ENCODE results near the gene AMOTL2.

AMOTL2 gene

GRCh38 chr3:134378818-134379217 is 4.6 kb upstream of the AMOTL2 start:
- no peak for DNase-seq (ENCODE audit: low read depth in 2 of 2)

GRCh38 chr3:134378384-134378783 is 4.1 kb upstream of the AMOTL2 start:
- DNase-seq (ENCODE audit: low read depth in 2 of 2) = no peak

GRCh38 chr3:134377896-134378295 is 3.6 kb upstream of the AMOTL2 start:
- DNase-seq (ENCODE audit: low read depth in 2 of 2) = no peak

- DNase-seq (ENCODE audit: low read depth in 2 of 2) = no peak
Observed at GRCh38 chr3:134376786-134377426, 2.7 kb upstream of the AMOTL2 start.

GRCh38 chr3:134376385-134376765 is 2.1 kb upstream of the AMOTL2 start:
- DNase-seq (ENCODE audit: low read depth in 2 of 2) = no peak

- DNase-seq (ENCODE audit: low read depth in 2 of 2) = no peak
Observed at GRCh38 chr3:134375582-134376384, 1.5 kb upstream of the AMOTL2 start.

GRCh38 chr3:134374791-134375581 is 739 bp upstream of the AMOTL2 start:
- no peak for DNase-seq (ENCODE audit: low read depth in 2 of 2)

GRCh38 chr3:134373271-134374104 is 759 bp downstream of the AMOTL2 start:
- DNase-seq (ENCODE audit: low read depth in 2 of 2) = no peak

- no peak for DNase-seq (ENCODE audit: low read depth in 2 of 2)
Observed at GRCh38 chr3:134372396-134373270, 1.6 kb downstream of the AMOTL2 start.

GRCh38 chr3:134371542-134372324 is 2.5 kb downstream of the AMOTL2 start:
- DNase-seq (ENCODE audit: low read depth in 2 of 2) = no peak

GRCh38 chr3:134370611-134371531 is 3.4 kb downstream of the AMOTL2 start:
- no peak for DNase-seq (ENCODE audit: low read depth in 2 of 2)

- no peak for DNase-seq (ENCODE audit: low read depth in 2 of 2)
Observed at GRCh38 chr3:134369861-134370596, 4.2 kb downstream of the AMOTL2 start.

- DNase-seq (ENCODE audit: low read depth in 2 of 2) = no peak
Observed at GRCh38 chr3:134369231-134369741, 5.0 kb downstream of the AMOTL2 start.

- DNase-seq (ENCODE audit: low read depth in 2 of 2) = no peak
Observed at GRCh38 chr3:134368751-134369105, 5.5 kb downstream of the AMOTL2 start.

- no peak for DNase-seq (ENCODE audit: low read depth in 2 of 2)
Observed at GRCh38 chr3:134367869-134368750, 6.1 kb downstream of the AMOTL2 start.

GRCh38 chr3:134366928-134367811 is 7.1 kb downstream of the AMOTL2 start:
- no peak for DNase-seq (ENCODE audit: low read depth in 2 of 2)

Measured in stimulated activated CD8-positive, alpha-beta memory T cell treated with anti-CD3 and anti-CD28 coated beads, Interleukin-2, amount 100 ng/mL, for 1 hour (primary cell).